ENCODE data around the gene ANKUB1. TPM values are rescaled to one million over a fixed set of nuclear protein-coding genes. Genes with fewer than 3 reads are reported as not detected.

The ANKUB1 gene, protein sequence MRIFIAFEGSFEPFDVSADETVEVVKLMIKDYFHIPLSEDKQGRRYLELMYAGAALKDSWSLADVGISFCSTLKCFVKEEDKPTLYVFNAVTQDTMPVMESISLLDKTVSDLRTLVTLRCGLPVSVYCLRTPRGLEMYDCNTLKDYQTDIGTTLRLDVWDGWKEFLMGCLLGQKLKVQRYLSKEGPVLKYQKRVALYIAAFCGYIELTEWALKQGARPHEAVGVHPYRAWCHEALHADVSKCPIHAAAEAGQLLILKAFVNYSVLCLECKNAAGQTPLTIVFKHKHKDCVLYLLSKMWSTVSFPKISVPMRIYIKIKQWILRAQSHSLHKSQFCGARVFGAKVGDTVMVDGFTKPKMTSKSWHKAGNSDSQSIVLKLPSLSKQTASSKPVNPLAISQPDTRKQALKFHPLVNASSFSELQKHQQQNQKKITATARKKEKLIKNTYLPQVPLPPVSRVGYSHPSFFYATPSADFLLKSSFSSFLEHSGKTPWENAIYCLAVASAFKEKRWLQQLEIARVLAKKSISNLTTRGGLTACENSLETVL
- total RNA-seq, result 0.63 TPM

DNA sequence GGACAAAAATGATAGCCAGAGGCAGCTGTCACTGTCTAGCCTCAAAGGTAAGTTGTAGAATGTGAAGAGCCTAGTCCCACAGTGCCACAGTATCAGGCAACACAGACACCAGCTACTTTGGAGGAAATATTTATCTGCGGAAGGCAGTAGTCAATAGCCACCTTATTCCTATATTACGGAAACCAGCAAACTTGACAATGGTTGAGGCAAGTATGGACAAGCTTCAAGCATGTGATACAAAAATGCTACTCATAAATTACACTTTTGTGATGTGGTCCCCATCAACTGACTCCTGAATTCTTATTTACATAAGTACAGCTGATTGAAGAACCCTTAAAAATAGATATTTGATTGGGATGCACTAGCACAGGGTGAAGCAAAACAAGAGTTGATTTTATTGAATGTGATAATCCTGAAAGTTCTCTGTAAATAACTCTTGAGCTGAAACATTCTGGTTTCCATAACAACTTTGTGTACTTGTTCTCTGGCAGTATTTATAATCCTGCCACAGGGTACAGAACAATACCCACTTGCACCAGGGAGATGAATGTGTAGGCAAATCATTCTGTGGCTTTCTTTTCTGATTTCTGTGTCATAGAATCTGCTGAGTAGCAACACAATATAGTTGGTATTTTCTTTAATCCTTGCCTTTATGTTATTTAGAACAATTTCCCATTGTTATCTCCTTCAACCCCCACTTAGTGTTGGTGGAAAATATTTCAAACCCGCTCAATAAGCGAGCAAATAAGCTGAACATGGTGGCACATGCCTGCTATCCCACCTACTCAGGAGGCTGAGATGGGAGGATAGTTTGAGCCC is at the start of gene ANKUB1:
ANKUB1 (minus strand) TSS at position 103 of the 819 bp plus-strand sequence. CDS start 188 bp downstream, outside the sequence.

DNA sequence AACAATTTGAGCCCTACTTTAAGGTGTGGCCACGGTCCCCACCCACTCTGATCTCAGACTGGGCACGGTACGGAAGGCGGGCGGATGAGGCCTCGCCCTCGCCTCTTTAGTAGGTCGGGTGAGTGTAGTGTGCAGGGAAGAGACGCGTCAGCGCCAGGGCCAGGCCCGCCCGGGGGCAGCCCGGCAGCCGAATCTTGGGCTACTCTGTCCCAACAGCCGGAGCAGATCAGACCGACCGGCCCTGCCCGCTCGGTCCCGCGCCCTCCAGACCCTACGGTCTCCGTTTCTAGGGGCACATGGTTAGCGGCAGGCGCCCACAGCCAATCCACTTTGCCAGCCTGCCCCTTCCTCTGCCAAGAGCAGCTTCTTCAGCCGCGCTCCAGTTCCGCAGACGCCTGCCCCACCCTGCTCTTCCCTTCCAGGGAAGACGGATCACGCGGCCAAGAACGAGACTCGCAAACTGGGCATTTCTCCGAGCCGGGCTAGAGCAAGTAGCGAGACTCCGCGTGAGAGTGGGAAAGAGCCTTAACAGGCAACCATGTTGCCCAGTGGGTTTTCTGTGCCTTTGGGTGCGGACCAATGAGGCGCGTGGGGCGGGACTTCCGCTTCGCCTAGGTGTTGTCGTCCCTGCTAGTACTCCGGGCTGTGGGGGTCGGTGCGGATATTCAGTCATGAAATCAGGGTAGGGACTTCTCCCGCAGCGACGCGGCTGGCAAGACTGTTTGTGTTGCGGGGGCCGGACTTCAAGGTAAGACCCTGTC is 20.4 kb upstream of the ANKUB1 start, which contains the start of gene RNF13:
RNF13 (plus strand) TSS at position 610 of the 761 bp plus-strand sequence. CDS start 32,812 bp downstream, outside the sequence.

DNA sequence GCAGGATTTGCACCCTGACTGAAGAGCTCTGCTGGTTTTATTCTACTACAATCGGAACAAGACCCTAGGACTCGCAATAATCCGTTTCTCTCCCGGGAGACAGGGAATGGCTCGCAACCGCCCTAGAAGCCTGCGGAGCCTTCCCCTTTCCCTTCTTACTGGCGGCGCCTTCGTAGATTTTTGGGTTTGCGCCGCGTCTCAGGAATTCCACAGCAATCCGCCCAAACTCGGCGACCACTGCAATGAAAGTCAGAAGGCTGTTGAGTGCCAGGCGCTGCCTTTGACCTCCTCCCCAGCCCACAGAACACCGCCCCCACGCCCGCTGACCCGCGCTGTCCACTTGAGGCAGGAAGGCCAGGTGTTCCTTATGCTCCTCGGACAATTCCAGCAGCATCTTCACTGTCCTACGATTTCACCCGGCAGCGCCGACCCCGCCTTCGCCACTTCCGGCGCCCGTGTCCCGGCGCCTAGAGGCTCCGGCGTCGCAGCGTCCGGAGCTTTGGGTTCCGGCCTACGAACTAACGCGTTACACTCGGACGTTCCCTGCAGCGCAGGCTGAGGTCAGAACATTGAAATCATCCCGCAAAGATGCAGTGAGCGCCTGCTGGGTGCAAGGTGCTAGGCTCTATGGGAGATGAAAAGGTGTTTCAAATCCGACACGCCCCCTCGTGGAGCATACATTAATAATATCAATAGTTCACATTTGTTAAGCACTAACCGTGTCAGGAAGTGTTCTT is 40.1 kb downstream of the ANKUB1 start, which contains the start of gene COMMD2:
COMMD2 (minus strand) TSS at position 439 of the 737 bp plus-strand sequence; CDS start at position 394, 45 bp downstream.

Small RNA genes within 50 kb of the gene (small RNA-seq; reads per million reads assigned to genes)
- not detected for gene RNU6-507P (ENCODE audit: low replicate concordance)

Other genes with a start within 250 kb of the ANKUB1 start
- gene WWTR1, start 134.5 kb downstream of the ANKUB1 start, total RNA-seq, result 11.0 TPM
- gene COMMD2, start 40.1 kb downstream of the ANKUB1 start, total RNA-seq, result 87.6 TPM
- 95.2 TPM for gene RNF13, start 20.7 kb upstream of the ANKUB1 start, total RNA-seq
- 434 TPM for gene PFN2, start 178.3 kb upstream of the ANKUB1 start, total RNA-seq